NT2/D1 (cell line): ENCODE measurements around the gene TDG.

Experiments used
- SUZ12 ChIP-seq: IDR thresholded peaks from 2 replicates; pipeline ENCODE4 v1.6.1; 2011; ENCODE audit not compliant: insufficient read length, insufficient read depth; ENCODE audit errors: extremely low read depth
- YY1 ChIP-seq: IDR thresholded peaks from 2 replicates; pipeline ENCODE4 v1.6.1; 2011; ENCODE audit not compliant: insufficient read length, insufficient read depth

DNA sequence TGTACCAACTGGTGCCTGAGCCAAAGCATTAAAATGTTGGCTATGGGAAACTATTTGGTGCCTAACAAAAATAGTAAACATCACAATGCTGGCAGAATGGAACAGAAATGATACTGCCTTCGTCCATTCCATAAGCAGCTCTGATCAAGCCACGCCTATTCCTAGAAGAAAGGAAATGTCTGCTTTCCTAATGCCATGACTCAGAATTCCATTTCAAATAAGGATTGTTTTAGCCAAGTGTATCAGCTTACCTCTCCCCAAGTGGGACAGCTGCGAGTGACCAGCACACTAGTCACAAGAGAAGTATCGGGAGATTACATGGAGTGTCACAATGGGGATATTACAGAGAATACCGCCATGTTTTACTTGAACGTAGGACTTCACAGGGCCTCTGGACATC is 45.6 kb downstream of the TDG start:
- no peak for TF ChIP-seq SUZ12
- no peak for TF ChIP-seq YY1
